OCI-LY7 (cell line): ENCODE data around the gene METAP2. TPM values are rescaled to one million over a fixed set of nuclear protein-coding genes. Genes with fewer than 3 reads are reported as not detected.

Source experiments
- BruUV-seq: library from RNA; stranded (reverse); fragments of 400-500 nt; replicated peaks from 2 replicates; lab custom pipeline; 2021; lab: Mats Ljungman, UMichigan
- CTCF ChIA-PET: fragments of 300-600 bp; sonication (Branson Sonifier 250); formaldehyde crosslinking; loops from one replicate; lab custom pipeline; 2022; ENCODE audit warnings: antibody characterized with exemption; ENCODE audit not compliant: unreplicated experiment; lab: Charles Lee
- POLR2A ChIA-PET: fragments of 300-600 bp; sonication (Branson Sonifier 250); formaldehyde crosslinking; loops from one replicate; lab custom pipeline; 2022; ENCODE audit warnings: antibody characterized with exemption; lab: Charles Lee
- DNase-seq: peaks from one replicate; pipeline ENCODE4 v3.0.0-alpha.2; 2015; ENCODE audit warnings: low spot score
- H2AFZ ChIP-seq: fragments of 200-600 bp; sonication (generic), shearing (Covaris generic); 2 replicates; pipeline ENCODE4 v1.6.1; 2014; ENCODE audit warnings: mild to moderate bottlenecking, antibody characterized with exemption, low read length, moderate library complexity
- H3K27ac ChIP-seq: fragments of 200-600 bp; sonication (generic); 2 replicates; pipeline ENCODE4 v1.5.1; 2014; ENCODE audit warnings: mixed run types, low read depth, mild to moderate bottlenecking, moderate library complexity, low read length, inconsistent platforms; ENCODE audit not compliant: poor library complexity, severe bottlenecking
- H3K36me3 ChIP-seq: fragments of 200-600 bp; sonication (generic); 2 replicates; pipeline ENCODE4 v1.6.1; 2014; ENCODE audit warnings: mild to moderate bottlenecking, antibody characterized with exemption, low read length, moderate library complexity, mixed read lengths; ENCODE audit not compliant: insufficient read depth
- H3K4me1 ChIP-seq: fragments of 200-600 bp; sonication (generic); 2 replicates; pipeline ENCODE4 v1.5.1; 2014; ENCODE audit warnings: mild to moderate bottlenecking, low read length; ENCODE audit not compliant: insufficient read depth, poor library complexity, severe bottlenecking
- H3K4me2 ChIP-seq: fragments of 200-600 bp; sonication (generic); 2 replicates; pipeline ENCODE4 v1.6.1; 2014; ENCODE audit warnings: mild to moderate bottlenecking, low read length
- H3K4me3 ChIP-seq: fragments of 200-600 bp; sonication (generic); 2 replicates; pipeline ENCODE4 v1.5.1; 2014; ENCODE audit warnings: mild to moderate bottlenecking, low read depth, low read length; ENCODE audit not compliant: poor library complexity, severe bottlenecking
- H3K79me2 ChIP-seq: fragments of 200-600 bp; sonication (generic); 2 replicates; pipeline ENCODE4 v1.6.1; 2016; ENCODE audit warnings: low read depth, mild to moderate bottlenecking, low read length, moderate library complexity, mixed read lengths; ENCODE audit not compliant: insufficient read depth
- H3K9me2 ChIP-seq: fragments of 200-600 bp; sonication (generic); 2 replicates; pipeline ENCODE4 v1.6.1; 2016; ENCODE audit warnings: mild to moderate bottlenecking, low read length, mixed read lengths; ENCODE audit not compliant: insufficient read depth
- H3K9me3 ChIP-seq: fragments of 200-600 bp; sonication (generic); 2 replicates; pipeline ENCODE4 v1.6.1; 2014; ENCODE audit warnings: mild to moderate bottlenecking, mixed run types, low read length, mixed read lengths
- H4K20me1 ChIP-seq: fragments of 200-600 bp; sonication (generic); 2 replicates; pipeline ENCODE4 v1.6.1; 2014; ENCODE audit warnings: mild to moderate bottlenecking, antibody characterized with exemption, low read length, moderate library complexity, mixed read lengths; ENCODE audit not compliant: insufficient read depth
- CTCF ChIP-seq: fragments of 200-600 bp; sonication (generic); conservative IDR thresholded peaks from 2 replicates; pipeline ENCODE4 v1.5.1; 2014; ENCODE audit warnings: mild to moderate bottlenecking, antibody characterized with exemption, low read length, moderate library complexity, mixed read lengths
- EZH2phosphoT487 ChIP-seq: fragments of 200-600 bp; sonication (generic); IDR thresholded peaks from 2 replicates; pipeline ENCODE4 v1.6.1; 2018; ENCODE audit warnings: low read depth, borderline replicate concordance, mild to moderate bottlenecking, mixed run types, antibody characterized with exemption, low read length, moderate library complexity, mixed read lengths
- intact Hi-C: fragments of 100-400 bp; cut with micrococcal nuclease; formaldehyde crosslinking; loops from one replicate; pipeline ENCODE4 v1.10.0; 2022; ENCODE audit not compliant: unreplicated experiment
- total RNA-seq, 2 experiments: library from RNA; depleted of rRNA in 1 of 2; stranded (reverse); fragments of >200 nt in 1 of 2; shearing (Covaris generic) in 1 of 2; gene quantifications; 2 replicates each; pipeline ENCODE4 v1.2.3, GENCODE V29; 2014 to 2022

The METAP2 gene
- total RNA-seq, 2 experiments from 2014 or later: 90.3 to 177 TPM

GRCh38 chr12:95429172-95429510 lies 44.8 kb upstream of the METAP2 start:
- ChIA-PET CTCF (no interaction called here), POLR2A (interaction anchor here (0.5 to 3.0 kb wide), 10 partner anchors 9 to 147 kb away, joined by 3 to 28 read pairs (median 4); partner anchors contain the start of gene METAP2)
- no peak overlapping the region for H3K4me2 ChIP-seq
- no peaks in the 10 kb centered on the region for H3K79me2 ChIP-seq
- H3K36me3 ChIP-seq: no peaks in the 10 kb centered on the region
- no peaks in the 10 kb centered on the region for H3K9me2 ChIP-seq
- TF ChIP-seq EZH2phosphoT487 (no peak), CTCF (no peak)
- H3K4me1 ChIP-seq: peaks cover 26% of the 10 kb centered on the region
- intact Hi-C loops: loop anchor here (2.0 kb wide), 1 partner anchor 80 kb away; no protein-coding TSS in a partner anchor
- H3K4me3 ChIP-seq: no peak overlapping the region
- no TSS peak for BruUV-seq
- no peaks in the 10 kb centered on the region for H4K20me1 ChIP-seq
- no peak overlapping the region for H2AFZ ChIP-seq
- H3K27ac ChIP-seq: no peak overlapping the region
- no peaks in the 10 kb centered on the region for H3K9me3 ChIP-seq
- DNase-seq: no peak

- no peaks in the 10 kb centered on the region for H3K36me3 ChIP-seq
- H3K4me2 ChIP-seq: no peak overlapping the region
- ChIA-PET CTCF (no interaction called here), POLR2A (no interaction called here)
- intact Hi-C loops: no loop called here
- TF ChIP-seq EZH2phosphoT487 (no peak), CTCF (no peak)
- no peaks in the 10 kb centered on the region for H3K9me2 ChIP-seq
- H3K27ac ChIP-seq: no peak overlapping the region
- H2AFZ ChIP-seq: no peak overlapping the region
- no peaks in the 10 kb centered on the region for H4K20me1 ChIP-seq
- H3K4me1 ChIP-seq: peaks cover 19% of the 10 kb centered on the region
- no peaks in the 10 kb centered on the region for H3K9me3 ChIP-seq
- no TSS peak for BruUV-seq
- H3K79me2 ChIP-seq: no peaks in the 10 kb centered on the region
- DNase-seq: no peak
- no peak overlapping the region for H3K4me3 ChIP-seq
Observed at GRCh38 chr12:95431120-95431519, 42.8 kb upstream of the METAP2 start.

GRCh38 chr12:95435355-95435754 lies 38.6 kb upstream of the METAP2 start:
- no peaks in the 10 kb centered on the region for H3K36me3 ChIP-seq
- ChIA-PET CTCF (no interaction called here), POLR2A (no interaction called here)
- no peak overlapping the region for H3K4me3 ChIP-seq
- DNase-seq: no peak
- H3K9me3 ChIP-seq: no peaks in the 10 kb centered on the region
- H3K4me1 ChIP-seq: peaks cover 37% of the 10 kb centered on the region
- H4K20me1 ChIP-seq: no peaks in the 10 kb centered on the region
- H3K9me2 ChIP-seq: no peaks in the 10 kb centered on the region
- TF ChIP-seq CTCF (no peak), EZH2phosphoT487 (no peak)
- no peak overlapping the region for H2AFZ ChIP-seq
- no peak overlapping the region for H3K4me2 ChIP-seq
- no TSS peak for BruUV-seq
- no peaks in the 10 kb centered on the region for H3K79me2 ChIP-seq
- no peak overlapping the region for H3K27ac ChIP-seq
- intact Hi-C loops: no loop called here
